Coronary artery (tissue), 2 donors: ENCODE data around the gene PRSS58.

Experiments
- DNase-seq: peaks from one replicate; pipeline ENCODE4 v3.0.0-alpha.2; 2017; ENCODE audit warnings: low spot score
- H3K27ac ChIP-seq, 2 donors: fragments of 200-600 bp; sonication (generic); one replicate each; pipeline ENCODE4 v1.5.1; 2016 to 2019
- H3K4me3 ChIP-seq: fragments of 200-600 bp; sonication (generic); 2 replicates; pipeline ENCODE4 v1.5.1; 2016; ENCODE audit warnings: mild to moderate bottlenecking, moderate library complexity
- CTCF ChIP-seq: fragments of 200-600 bp; sonication (generic); IDR thresholded peaks from one replicate; pipeline ENCODE4 v1.5.1; 2019; ENCODE audit warnings: antibody characterized with exemption

Gene PRSS58, protein sequence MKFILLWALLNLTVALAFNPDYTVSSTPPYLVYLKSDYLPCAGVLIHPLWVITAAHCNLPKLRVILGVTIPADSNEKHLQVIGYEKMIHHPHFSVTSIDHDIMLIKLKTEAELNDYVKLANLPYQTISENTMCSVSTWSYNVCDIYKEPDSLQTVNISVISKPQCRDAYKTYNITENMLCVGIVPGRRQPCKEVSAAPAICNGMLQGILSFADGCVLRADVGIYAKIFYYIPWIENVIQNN

GRCh38 chr7:142257958-142258357 lies at the start of gene PRSS58:
PRSS58 (minus strand) TSS chr7:142258058; CDS start chr7:142257707, 351 bp downstream.
- TF ChIP-seq CTCF: no peak

GRCh38 chr7:142307246-142307900 lies 49.5 kb upstream of the PRSS58 start:
- DNase-seq: no peak
- TF ChIP-seq CTCF: no peak

More at GRCh38 chr7:142257958-142258357, at the start of gene PRSS58:
- no peak within 1 kb of the TSS for H3K4me3 ChIP-seq
- DNase-seq: no peak
- H3K27ac ChIP-seq: no peak within 1 kb of the TSS

DNA sequence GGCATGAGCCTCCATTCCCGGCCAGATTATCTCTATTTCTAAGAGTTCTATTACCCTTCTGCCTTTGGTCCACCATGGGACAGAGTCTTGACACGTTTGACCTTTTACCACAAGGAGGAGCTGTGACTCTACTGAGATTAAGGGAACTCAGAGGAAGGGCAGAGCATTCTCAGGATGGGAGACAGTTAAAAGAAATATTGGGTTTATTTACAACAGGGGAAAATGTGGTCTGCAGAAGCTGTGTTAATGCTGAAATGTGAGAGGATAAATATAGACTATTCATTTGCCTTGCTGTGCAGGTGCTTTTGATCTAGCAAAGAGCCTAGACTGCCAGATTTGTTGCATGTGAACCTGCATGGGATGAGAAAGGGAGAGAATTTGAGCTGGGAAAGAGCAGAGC lies 45.8 kb upstream of the PRSS58 start:
- H3K27ac ChIP-seq: no peak overlapping the region
- no peak for DNase-seq
- peak; percentile 21 for TF ChIP-seq CTCF
- no peak overlapping the region for H3K4me3 ChIP-seq

More at GRCh38 chr7:142307246-142307900, 49.5 kb upstream of the PRSS58 start:
- no peak overlapping the region for H3K4me3 ChIP-seq
- H3K27ac ChIP-seq: no peak overlapping the region

- TF ChIP-seq CTCF: no peak
- Histone ChIP-seq H3K27ac (no peak overlapping the region), H3K4me3 (no peak overlapping the region)
- DNase-seq: no peak
These were observed 44.2 kb upstream of the PRSS58 start for GRCh38 chr7:142301923-142302550.

DNA sequence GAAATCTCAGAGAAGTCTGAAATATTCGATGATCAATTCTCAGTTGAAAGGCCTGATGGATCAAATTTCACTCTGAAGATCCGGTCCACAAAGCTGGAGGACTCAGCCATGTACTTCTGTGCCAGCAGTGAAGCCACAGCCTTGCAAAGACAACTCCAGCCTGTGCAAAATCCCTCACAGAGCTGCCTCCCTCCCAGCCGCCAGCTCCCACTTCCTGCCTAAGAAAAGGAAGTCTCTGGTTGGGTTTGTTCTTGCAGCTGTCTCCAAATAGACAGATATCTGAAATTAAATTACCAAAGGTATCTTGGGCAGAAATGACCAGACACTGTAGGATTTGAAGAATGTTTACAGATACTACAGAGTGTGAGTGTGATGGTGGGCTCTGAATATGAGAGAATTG lies 43.4 kb upstream of the PRSS58 start:
- H3K4me3 ChIP-seq: no peak overlapping the region
- TF ChIP-seq CTCF: no peak
- no peak for DNase-seq
- no peak overlapping the region for H3K27ac ChIP-seq

DNA sequence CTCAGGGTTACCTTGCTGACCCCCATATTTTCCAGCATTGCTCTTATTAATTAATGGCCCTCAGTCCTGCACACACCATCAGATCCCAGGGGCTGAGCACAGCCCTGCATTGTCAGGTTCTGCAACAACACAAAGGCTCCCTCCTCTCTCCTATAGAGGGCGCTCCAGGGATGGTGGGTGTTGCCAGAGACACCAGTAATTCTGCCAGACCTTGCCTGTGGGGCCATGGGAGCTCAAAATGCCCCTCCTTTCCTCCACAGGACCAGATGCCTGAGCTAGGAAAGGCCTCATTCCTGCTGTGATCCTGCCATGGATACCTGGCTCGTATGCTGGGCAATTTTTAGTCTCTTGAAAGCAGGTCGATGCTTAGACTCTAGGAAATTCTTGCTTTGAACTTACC lies 42.8 kb upstream of the PRSS58 start:
- no peak for DNase-seq
- Histone ChIP-seq H3K4me3 (no peak overlapping the region), H3K27ac (no peak overlapping the region)
- TF ChIP-seq CTCF: no peak
